Measurements from ENCODE around the gene LYZL1.
"Not testable (repeated sequence)": the region's sequence is repeated elsewhere in the genome, so short reads cannot be mapped to it uniquely, and the experiment has no call there.

LYZL1 gene

DNA sequence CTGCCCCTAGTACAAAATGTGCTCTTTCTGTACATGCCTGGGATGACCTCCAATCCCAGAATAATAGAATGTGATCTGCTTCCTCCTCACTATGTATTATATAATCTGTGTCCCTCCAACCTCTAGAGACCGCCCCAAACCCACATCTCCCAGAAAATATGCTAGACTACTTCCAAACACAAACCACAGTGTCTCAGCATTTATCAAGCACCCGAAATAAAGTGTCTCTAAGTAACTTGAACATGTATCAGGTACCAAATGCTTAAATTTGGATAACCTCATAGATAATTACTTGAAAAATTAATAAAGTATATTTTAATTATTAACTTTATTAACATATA lies 16.1 kb downstream of the LYZL1 start:
- no peak for DNase-seq (ENCODE audit: low read depth in 2 of 3, low spot score in 2 of 3)

- DNase-seq (ENCODE audit: low read depth in 2 of 3, low spot score in 2 of 3) = no peak
Measured at GRCh38 chr10:29306688-29307087, 17.8 kb downstream of the LYZL1 start.

- not testable (repeated sequence) for DNase-seq (ENCODE audit: low read depth in 2 of 3, low spot score in 2 of 3)
Measured at GRCh38 chr10:29308142-29308541, 19.3 kb downstream of the LYZL1 start.

GRCh38 chr10:29309465-29309864 lies 20.6 kb downstream of the LYZL1 start:
- no peak for DNase-seq (ENCODE audit: low read depth in 2 of 3, low spot score in 2 of 3)

GRCh38 chr10:29310463-29310862 lies 21.6 kb downstream of the LYZL1 start:
- not testable (repeated sequence) for DNase-seq (ENCODE audit: low read depth in 2 of 3, low spot score in 2 of 3)

GRCh38 chr10:29313071-29313470 lies 24.2 kb downstream of the LYZL1 start:
- no peak for DNase-seq (ENCODE audit: low read depth in 2 of 3, low spot score in 2 of 3)

GRCh38 chr10:29314726-29315125 lies 25.9 kb downstream of the LYZL1 start:
- DNase-seq (ENCODE audit: low read depth in 2 of 3, low spot score in 2 of 3) = no peak

DNA sequence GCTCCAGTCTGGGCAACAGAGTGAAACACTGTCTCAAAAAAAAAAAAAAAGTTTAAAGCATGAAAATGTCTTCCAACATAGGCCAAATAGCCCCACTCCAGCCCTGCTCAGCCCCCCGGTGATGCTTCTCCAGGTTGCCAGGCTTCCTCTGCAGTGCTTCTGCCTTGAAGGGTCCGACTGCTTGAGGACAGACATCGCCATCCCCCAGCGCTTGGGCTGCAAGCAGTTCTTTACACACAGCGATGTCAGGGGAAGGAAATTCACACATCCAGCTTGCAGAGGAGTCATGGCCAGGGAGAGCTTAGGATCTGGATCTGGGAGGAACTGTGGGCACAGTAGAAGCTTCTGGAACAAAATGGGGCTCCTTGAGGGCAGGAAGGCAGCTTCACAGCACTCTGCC lies 26.9 kb downstream of the LYZL1 start:
- no peak for DNase-seq (ENCODE audit: low read depth in 2 of 3, low spot score in 2 of 3)

GRCh38 chr10:29316308-29317026 lies 27.6 kb downstream of the LYZL1 start:
- DNase-seq (ENCODE audit: low read depth in 2 of 3, low spot score in 2 of 3) = no peak

- DNase-seq (ENCODE audit: low read depth in 2 of 3, low spot score in 2 of 3) = no peak
Measured at GRCh38 chr10:29317027-29317420, 28.2 kb downstream of the LYZL1 start.

GRCh38 chr10:29317423-29318021 lies 28.7 kb downstream of the LYZL1 start:
- DNase-seq (ENCODE audit: low read depth in 2 of 3, low spot score in 2 of 3) = no peak

GRCh38 chr10:29318141-29319071 lies 29.5 kb downstream of the LYZL1 start:
- DNase-seq (ENCODE audit: low read depth in 2 of 3, low spot score in 2 of 3) = not testable (repeated sequence)

GRCh38 chr10:29319205-29319781 lies 30.4 kb downstream of the LYZL1 start:
- no peak for DNase-seq (ENCODE audit: low read depth in 2 of 3, low spot score in 2 of 3)

DNA sequence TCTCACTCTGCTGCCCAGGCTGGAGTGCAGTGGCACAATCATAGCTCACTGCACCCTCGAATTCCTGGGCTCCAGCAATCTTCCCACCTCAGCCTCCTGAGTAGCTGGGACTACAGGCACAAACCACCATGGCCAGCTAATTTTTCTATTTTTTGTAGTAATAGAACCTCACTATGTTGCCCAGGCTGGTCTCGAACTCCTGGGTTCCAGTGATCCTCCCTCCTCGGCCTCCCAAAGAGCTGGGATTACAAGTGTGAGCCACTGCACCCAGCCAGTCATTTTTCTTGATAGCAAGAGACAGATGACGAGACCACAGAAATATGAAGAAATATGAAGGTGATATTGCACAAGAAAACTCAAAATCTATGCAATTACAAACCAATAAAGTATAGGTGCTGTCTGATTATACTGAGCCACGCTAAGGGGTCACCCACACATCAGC lies 31.8 kb downstream of the LYZL1 start:
- DNase-seq (ENCODE audit: low read depth in 2 of 3, low spot score in 2 of 3) = not testable (repeated sequence)

GRCh38 chr10:29321656-29322055 lies 32.8 kb downstream of the LYZL1 start:
- no peak for DNase-seq (ENCODE audit: low read depth in 2 of 3, low spot score in 2 of 3)

- DNase-seq (ENCODE audit: low read depth in 2 of 3, low spot score in 2 of 3) = no peak
Measured at GRCh38 chr10:29322918-29323317, 34.0 kb downstream of the LYZL1 start.

DNA sequence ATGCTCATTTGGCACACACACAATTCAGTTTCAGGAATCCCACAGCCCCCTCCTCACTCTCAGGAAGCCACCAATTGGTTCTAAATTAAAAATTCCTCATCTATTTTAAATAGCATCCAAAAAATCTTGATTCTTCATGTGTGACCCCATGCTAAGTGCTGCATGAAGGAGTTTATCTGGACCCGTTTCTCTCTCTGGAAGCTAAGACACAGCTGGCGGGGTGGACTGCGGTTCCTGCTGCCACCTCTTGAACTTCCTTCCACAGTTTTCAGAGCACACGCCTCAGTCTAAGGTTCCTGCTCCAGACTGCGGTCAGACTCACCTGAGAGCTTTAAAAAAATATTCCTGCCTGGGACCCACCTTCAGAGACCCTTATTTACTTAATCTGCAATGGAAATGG lies 34.5 kb downstream of the LYZL1 start:
- no peak for DNase-seq (ENCODE audit: low read depth in 2 of 3, low spot score in 2 of 3)

GRCh38 chr10:29324220-29324841 lies 35.5 kb downstream of the LYZL1 start:
- DNase-seq (ENCODE audit: low read depth in 2 of 3, low spot score in 2 of 3) = no peak

DNA sequence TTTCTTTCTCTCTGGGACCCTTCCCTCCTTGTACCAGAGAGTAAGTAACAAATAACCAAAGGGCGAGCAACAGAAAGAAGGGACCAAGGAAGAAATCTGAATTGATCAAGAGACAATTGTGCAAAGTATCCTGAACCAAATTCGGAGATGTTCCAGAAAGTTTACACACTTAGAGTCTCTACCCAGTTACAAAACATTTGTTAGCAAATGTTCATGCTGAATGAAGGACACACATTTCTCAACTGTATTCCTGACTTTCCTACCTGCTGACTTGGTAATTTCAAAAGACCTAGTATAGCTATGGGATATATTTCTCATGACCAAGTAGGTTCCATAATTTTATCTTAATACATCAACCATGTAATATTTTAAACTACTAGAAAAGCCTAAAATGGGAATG lies 37.4 kb downstream of the LYZL1 start:
- DNase-seq (ENCODE audit: low read depth in 2 of 3, low spot score in 2 of 3) = no peak

GRCh38 chr10:29326886-29327745 lies 38.2 kb downstream of the LYZL1 start:
- no peak for DNase-seq (ENCODE audit: low read depth in 2 of 3, low spot score in 2 of 3)

Data from activated CD8-positive, alpha-beta memory T cell treated with anti-CD3 and anti-CD28 coated beads for 48 hours (primary cell).